Measurements from ENCODE around the gene C13orf42.
A peak's percentile ranks its signal among the peaks of the same experiment; 100 is the strongest.
"Not testable (repeated sequence)": the region's sequence is repeated elsewhere in the genome, so short reads cannot be mapped to it uniquely, and the experiment has no call there.

The C13orf42 gene

DNA sequence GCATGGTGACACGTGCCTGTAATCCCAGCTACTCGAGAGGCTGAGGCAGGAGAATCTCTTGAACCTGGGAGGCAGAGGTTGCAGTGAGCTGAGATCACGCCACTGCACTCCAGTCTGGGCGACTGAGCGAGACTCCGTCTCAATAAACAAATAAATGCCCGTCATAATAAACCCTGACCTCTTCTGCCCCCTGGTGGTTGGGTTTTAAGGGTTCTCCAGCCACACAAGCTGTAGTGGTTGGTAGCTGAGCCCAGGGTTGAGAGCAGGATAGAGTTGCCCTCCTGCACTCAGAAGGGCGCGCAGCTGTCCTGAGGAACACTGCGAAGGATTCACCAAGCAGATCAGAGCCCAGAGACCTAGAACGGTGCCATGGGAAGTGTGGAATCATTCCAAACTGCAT lies 9.8 kb upstream of the C13orf42 start:
- DNase-seq (ENCODE audit: low read depth in 2 of 2), result peak; percentile 7 to 8

DNA sequence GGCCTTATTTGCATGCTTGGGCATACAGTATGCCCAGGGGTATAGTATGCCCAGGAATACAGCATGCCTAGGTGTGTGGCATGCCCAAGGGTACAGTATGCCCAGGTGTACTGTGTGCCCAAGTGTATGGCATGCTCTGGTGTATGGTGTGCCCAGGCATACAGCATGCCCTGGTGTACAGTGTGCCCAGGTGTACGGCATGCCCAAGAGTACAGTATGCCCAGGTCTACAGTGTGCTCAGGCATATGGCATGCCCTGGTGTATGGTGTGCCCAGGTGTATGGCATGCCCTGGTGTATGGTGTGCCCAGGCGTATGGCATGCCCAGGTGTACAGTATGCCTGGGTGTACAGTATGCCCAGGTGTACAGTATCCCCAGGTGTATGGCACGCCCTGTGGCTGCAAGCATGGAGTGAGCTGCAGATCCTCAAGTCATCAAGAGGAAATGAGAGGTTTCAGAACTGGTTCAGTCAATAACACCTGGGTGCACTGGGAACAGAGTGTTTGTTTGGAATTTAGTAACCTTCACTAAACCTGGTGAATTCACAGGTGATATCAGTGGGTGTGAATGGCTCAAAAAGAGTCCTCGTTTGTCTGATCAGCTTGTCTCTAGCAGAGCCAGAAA lies 7.8 kb upstream of the C13orf42 start:
- no peak for DNase-seq (ENCODE audit: low read depth in 2 of 2)

DNA sequence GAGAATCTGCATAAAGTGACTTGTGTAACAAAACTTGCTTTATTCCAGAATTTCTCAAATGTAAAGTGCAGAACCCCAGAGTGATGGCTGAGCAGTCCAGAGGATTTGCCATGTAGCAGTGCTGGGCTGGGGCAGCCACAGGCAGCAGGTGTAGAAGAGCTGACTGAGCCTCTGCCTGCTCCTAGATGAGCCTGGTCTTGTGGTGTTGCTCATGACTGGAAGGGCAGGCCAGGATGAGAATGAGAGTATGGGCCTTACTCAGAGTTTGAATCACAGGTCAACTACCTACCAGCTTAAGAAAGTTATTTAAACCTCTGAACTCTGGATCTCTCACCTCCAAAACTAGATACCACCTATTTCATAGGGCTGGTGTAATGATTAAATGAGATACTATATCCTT lies 2.9 kb upstream of the C13orf42 start:
- DNase-seq (ENCODE audit: low read depth in 2 of 2), result no peak

DNA sequence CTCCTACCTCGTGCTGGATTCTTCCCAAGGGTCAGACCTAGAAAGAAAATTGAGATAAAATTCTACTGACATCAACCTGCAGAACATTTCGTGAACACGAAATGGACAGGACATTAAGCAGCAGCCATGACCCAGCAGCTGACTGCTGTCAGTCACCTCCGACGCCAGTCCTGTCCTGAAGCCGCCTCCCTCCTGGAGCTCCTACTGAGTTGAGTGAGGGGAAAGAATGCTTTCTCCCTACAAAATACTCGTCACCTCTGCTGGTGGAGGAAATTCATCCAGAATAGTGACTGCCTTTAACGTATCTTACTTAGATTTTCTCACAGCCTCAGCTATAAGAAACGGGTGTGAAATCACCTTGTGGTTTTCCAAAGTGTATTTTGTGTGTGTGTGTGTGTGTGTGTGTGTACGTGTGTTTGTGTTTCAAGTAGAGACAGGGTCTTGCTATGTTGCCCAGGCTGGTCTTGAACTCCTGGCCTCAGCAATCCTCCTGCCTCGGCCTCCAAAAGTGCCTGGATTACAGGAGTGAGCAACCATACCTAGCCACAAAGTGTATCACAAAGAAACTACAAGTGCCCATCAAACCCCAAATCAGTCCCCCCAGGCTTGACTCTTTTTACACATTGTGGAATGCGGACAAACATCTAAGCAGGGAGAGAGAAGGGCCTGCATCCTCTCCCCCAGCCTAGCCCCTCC lies 2.3 kb upstream of the C13orf42 start:
- DNase-seq (ENCODE audit: low read depth in 2 of 2), result no peak

DNA sequence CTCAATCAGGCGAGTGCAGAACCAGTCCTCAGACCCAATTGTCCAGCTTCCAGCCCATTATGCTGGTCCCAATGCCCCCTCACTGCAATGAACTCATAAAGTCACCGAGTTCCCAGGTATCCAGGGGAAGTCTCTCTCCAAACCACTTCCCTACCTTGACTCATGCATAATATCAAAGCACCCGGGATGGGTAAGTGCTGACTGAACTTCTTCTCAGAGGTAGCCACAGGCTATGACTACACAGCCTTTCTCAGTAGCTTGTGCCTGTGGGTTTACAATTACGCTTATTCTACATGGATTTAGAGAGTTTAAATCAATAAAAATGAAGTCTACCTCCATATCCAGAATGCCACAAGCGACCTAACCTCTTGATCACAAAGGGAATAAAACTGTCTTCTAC lies 1.7 kb upstream of the C13orf42 start:
- DNase-seq (ENCODE audit: low read depth in 2 of 2), result no peak

DNA sequence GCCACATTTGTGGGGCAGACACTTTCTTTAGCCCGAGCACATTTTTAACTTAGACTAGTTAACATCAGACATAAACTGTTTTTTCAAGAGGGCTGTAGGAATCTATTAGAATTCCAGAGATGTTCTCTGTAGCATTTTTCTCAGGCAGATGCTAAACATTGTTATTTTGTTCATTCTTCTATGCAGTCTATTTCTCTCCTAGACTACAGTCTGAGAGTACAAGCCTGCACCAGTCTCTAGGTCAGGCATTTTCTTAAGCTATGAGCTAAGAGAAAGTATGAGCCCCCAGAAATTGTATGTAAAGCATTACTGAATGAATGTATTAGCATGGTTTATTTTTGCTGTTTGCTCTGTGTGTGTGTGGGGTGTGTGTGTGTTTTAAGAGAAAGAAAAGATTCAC lies 923 bp upstream of the C13orf42 start:
- DNase-seq (ENCODE audit: low read depth in 2 of 2), result no peak

DNA sequence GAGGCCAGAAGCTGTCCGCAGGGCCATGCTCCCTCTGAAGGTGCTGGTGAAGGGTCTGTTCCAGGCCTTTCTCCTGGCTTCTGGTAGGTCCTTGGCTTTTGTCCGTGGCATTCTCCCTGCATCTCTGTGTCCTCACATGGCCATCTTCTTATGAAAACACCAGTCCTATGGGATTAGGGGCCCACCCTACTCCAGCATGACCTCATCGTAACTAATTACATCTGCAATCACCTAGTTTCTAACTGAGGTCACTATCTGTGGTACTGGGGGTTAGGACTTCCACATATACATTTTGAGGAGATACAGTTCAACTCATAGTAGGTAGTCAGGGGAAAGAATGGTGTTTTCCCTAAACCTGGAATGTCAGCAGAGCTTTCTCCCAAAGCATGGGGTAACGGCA lies 3.1 kb downstream of the C13orf42 start:
- no peak for DNase-seq (ENCODE audit: low read depth in 2 of 2)

DNA sequence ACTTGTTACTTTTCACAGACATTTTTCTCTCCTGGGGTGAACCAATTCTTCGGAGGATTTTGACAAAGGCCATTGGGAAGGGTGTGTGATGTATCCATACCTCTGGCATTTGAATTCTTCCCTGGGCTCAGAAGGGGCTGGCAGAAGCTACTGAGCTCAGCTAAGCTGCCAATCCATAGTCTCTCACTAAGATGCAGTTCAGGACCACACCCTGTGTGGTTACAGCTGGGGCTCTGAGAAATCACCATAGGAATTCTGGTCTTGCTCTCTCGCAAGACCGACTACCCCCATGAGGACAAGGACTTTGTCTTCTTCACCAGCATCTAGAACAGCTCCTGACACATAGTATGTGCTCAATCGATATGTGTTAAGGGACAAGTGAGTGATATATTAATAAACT lies 6.0 kb downstream of the C13orf42 start:
- DNase-seq (ENCODE audit: low read depth in 2 of 2), result no peak

DNA sequence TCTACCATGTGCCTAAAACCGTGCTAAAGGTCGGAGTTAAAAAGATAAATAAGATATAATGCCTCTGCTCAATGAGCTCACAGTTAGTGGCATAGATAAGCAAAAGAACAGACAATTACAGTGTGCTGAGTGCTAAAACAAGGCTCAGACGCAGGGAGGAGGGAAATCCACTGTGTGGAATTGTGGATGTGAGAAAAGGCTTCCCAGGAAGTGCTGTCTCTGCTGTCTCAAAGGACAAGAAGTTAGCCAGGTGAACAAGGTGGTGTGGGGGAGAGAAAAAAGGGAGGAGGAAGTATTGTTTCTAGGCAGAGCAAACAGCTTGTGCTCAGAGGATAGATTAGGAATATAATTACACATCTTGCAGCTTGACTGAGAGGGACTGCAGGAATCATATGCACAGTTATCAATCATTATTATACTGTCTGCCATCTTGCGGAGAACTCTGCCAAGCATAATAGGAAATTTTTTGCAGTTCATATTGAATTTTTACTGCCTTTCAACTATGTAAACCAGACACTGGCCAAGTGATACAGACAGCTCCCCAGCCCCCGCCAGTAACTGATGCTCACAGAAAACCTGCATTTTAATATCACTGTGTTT lies 9.3 kb downstream of the C13orf42 start:
- no peak for DNase-seq (ENCODE audit: low read depth in 2 of 2)

DNA sequence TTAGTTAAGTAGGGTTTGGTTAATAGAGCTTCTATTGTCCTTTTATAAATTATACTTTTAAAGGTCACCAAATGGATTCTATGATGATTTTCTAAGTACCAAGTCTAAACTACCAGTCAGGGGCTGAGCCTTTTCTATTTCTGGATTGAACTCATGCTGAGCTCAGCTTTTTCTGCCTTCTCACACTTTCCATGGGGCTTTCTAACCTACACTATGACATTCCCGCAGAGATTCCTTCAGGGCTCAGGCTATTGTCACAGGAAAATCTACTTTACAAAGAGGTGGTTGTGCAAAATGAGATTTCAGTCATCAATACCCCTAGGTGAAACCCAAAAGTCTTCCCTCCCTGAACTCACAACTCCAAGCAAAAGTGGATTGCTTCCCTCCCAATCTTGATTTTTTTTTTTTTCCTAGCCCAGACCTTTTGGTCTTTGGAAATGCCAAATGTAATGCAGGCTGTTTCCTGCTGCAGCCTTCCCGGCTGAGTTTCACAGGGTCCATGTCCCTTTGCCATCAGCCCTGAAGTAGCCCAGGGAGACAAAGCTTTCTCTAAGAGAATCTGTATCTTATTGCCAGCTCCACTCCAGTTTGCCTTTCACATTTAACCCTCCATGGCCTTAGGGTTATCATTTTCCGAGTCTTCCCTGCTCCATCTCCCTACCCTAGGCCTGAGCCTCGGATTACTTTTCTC lies 13.6 kb downstream of the C13orf42 start:
- DNase-seq (ENCODE audit: low read depth in 2 of 2), result no peak

DNA sequence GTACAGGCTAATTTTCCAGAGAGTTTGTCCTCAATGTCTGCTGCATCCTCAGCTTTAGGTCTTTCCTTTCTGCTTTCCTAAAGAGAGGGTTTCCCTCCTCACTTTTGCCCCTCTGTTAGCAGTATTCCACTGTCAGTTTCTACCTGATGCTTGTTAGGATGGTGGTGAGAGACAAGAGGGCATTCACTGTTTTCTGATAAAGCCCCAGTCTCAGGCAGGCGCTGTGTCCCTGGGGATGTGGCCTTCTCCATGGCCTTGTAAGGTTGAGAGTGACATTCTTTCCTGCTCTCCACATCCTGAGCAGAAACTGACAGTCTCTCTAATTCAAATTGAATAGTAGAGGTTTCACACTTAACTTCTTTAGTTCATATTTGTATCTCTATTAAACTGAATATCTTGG lies 14.9 kb downstream of the C13orf42 start:
- no peak for DNase-seq (ENCODE audit: low read depth in 2 of 2)

DNA sequence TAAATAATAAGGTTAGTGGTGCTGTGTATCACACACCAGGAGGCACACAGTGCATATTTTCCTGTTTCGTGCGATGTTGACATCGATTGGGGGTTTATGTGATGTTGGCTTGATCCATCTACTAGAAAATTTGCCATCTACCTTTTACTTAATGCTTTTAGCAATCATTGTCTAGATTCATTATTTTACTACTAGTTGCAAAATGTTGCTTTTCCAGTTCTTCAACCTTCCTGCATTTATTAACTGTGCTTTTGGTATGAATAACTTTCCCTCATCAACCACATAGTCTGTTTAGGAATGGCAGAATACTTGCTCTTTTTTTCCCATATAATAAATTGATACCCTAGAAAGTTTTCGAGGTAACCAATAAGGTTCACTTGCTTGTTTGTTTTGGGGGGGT lies 17.5 kb downstream of the C13orf42 start:
- DNase-seq (ENCODE audit: low read depth in 2 of 2), result no peak

DNA sequence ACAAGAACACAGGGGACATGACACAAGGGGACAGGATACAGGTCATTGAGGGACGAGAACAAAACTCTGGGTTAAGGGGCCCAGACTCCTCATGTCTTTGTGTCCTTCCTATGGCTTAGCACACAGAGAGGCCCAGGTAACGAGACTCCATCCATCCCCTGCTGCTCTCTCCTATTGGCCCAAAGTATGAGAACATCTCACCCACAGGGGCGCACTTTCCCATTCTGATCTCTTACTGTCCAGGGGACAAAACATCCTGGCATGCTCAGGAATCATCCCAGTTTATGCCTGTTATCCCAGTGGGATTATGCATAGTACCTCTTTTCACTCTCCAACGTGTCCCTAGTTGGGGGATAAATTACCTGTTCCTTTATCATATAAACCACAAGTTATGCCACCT lies 19.2 kb downstream of the C13orf42 start:
- DNase-seq (ENCODE audit: low read depth in 2 of 2), result no peak

DNA sequence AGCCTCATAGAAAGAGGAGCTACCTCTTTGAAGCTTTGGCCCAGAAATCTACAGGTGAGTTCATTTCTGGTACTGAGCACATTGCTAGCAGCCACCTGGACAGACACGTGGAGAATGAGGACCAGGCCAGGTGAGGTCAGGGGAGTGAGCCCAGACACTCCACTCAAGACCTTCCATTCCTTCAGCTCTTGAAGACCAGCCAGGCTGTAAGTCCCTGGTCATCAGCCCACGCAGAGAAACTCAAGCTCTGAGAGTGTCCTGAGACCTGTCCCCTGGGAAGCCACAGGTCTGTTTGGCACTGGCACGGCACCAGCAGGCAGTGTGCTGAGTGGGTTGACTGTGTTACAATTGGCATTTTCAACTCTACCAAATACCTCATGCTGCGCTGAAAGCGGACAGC lies 27.4 kb downstream of the C13orf42 start:
- no peak for DNase-seq (ENCODE audit: low read depth in 2 of 2)

DNA sequence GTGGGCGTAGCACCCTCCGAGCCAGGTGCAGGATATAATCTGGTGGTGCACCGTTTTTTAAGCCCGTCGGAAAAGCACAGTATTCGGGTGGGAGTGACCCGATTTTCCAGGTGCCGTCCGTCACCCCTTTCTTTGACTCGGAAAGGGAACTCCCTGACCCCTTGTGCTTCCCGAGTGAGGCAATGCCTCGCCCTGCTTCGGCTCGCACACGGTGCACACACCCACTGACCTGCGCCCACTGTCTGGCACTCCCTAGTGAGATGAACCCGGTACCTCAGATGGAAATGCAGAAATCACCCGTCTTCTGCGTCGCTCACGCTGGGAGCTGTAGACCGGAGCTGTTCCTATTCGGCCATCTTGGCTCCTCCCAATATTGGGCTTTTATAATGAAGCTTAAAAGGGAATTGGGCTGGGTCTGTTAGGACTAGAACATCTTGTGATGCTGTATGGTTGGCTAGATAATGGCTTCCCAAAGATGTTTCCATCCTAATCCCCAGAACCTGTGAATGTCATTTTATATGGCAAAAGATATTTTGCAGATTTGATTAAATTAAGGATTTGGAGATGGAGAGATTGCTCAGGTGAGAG lies 30.5 kb downstream of the C13orf42 start:
- DNase-seq (ENCODE audit: low read depth in 2 of 2), result not testable (repeated sequence)

DNA sequence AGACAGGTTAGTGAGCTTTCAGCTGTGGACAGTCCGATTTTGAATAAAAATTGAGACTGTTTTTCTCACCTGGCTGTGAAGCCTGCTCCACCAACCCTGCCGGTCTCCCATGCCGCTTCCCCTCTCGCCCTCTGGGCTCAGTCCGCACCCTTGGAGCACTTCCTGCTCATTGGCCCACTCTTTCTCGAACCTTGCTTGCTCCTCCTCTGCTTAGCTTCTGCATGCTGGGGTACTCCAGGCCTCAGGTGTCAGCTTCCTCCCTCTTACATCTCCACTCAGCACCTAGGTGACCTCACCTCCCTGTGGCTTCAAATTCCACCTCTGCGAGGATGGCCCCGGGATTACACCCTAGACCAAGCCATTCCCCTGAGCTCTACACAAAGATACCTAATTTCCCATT lies 39.6 kb downstream of the C13orf42 start:
- no peak for DNase-seq (ENCODE audit: low read depth in 2 of 2)

DNA sequence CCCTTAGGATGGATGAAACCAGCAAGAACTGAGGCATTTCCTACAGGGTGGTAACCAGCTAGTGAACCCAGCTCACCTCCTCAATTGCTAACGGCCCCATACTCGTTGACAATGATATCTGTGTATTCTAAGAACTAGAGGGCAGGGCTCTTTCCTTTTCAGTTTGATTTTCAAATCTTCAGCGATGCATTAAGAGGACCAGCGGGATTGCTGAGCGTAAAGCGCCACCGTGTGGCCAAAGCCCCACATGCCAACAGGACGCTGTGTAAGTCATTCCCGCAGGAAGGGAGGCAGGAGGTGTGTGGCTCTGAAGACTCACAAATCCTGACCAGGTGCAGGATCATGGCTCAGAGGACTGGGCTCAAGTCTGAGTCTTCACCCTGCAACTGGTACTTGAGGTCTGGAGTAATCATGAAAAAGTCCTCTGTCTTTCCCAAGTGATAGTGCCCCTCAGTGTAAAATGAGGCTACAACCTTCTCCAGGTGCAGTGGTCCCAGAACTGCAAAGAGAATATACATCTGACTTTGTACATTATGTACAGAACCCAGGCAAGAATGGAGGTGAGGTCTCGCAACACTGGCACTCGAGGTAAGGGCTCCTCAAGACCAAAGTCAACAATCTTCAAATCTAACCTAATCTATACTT lies 40.9 kb downstream of the C13orf42 start:
- DNase-seq (ENCODE audit: low read depth in 2 of 2), result peak; percentile 68 to 73

DNA sequence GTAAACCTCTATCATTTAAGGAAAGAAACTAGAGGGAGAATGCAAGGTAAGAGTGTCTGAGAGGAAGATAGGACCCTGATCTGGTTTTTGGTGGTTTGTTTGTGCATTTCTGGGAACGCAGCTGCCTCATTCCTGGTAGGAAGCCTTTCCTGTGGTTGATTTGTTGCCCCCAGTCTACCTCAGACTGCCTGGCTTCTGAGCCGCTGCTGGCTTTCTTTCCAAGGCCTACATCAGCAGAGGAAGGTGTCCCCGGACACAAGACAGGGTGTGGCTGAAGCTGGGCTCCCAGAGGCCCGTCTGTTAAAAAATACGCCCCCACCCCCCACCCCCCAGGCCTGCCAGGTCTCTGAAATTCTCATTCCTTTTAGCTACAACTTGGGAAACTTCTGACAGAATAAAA lies 42.6 kb downstream of the C13orf42 start:
- DNase-seq (ENCODE audit: low read depth in 2 of 2), result no peak

DNA sequence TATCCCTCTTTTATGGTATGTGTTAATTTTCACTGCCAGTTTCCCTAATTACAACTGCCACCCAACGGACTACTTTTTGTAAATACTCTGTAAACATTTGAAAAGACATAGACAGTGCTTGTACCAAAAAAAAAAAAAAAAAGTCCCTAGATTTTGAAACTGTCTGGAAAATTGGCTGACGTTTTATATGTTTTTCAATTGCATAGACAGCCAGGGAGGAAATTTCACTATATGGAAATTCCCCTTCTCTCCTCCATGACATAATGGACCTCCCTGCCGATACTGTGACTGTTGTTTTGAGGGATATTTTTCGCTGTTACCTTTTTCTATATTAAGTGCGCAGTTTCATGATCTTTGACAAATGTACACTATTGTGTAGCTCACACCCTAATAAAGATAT lies 43.4 kb downstream of the C13orf42 start:
- DNase-seq (ENCODE audit: low read depth in 2 of 2), result no peak

DNA sequence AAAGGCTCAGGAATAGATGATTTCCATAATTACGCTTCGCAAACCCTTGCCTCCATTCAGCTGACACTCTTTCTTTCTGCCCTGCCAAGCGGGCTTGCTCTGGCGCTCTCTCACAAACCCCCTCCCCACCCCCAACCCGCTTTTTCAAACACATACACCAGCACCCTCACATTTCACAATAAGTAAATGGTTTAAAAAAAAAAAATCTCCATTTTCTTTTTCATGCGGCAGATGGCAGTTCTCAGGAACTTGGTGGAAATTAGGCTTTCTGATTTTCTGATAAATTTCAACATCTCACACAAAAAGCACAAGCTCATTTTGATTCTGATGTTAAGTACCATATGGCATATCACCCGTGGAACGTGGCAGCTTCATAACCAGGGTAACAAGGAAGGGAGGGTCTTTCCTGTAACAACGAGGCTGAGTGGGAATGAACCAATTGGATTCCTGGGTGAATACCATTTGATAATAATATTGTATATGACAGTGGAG lies 43.8 kb downstream of the C13orf42 start:
- DNase-seq (ENCODE audit: low read depth in 2 of 2), result no peak

DNA sequence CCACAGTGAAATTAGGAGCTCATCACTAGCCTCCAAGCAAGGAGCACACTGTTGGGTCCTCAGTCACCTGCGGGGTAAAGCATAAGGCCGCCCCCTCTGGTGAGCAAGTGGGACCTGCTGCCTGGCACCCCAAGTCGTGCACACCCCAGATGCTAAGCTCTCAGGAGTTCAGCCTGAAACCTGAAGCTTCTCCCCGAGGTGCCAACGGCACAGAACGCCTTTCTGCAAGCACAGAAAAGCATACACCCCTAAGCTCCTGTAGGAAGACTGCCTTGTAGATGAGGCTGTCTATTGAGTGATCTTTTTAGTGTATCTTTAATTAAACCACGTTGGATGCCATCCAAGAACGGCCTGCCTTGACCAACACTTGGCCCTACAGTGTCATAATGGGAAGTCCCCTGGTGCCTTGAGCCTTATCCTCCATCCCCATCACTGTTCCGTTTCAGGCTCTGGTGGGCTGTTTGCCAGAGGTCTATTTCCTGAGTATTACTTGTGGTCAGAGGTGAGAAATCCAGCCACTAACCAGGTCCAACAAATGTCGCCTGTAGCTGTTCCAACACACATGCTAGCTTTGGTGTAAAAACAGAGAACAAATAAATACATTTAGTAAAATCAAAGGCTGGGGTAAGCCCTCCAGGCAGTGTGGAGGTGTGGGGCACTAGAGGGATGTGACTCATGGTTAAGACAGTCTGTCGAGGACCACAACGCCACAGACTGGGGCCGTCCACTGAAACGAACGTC lies 44.8 kb downstream of the C13orf42 start:
- DNase-seq (ENCODE audit: low read depth in 2 of 2), result no peak

Data from stimulated activated CD8-positive, alpha-beta memory T cell treated with anti-CD3 and anti-CD28 coated beads, Interleukin-2, amount 100 ng/mL, for 48 hours (primary cell).